K562 (cell line): Measurements from ENCODE around the gene PILRA. TPM values are rescaled to one million over a fixed set of nuclear protein-coding genes. Genes with fewer than 3 reads are reported as not detected.

Experiments used
- BCLAF1 ChIP-seq, 2 experiments: fragments of 450-650 bp in 1 of 2; IDR thresholded peaks; 2 replicates each; pipeline ENCODE4 v1.6.1; 2011 to 2017; ENCODE audit warnings: low read depth in 2 of 2, antibody characterized with exemption in 1 of 2, borderline replicate concordance in 1 of 2, low read length in 1 of 2, mild to moderate bottlenecking in 1 of 2, mixed read lengths in 1 of 2; ENCODE audit not compliant: control insufficient read depth in 1 of 2
- CBFA2T2 ChIP-seq: fragments of 450-650 bp; conservative IDR thresholded peaks from 2 replicates; pipeline ENCODE4 v1.6.1; 2017; ENCODE audit warnings: mild to moderate bottlenecking
- E2F3 ChIP-seq: fragments of 250-450 bp; sonication (Bioruptor Pico); IDR thresholded peaks from 2 replicates; pipeline ENCODE4 v1.4.0; 2020; ENCODE audit warnings: mild to moderate bottlenecking
- EP300 ChIP-seq: IDR thresholded peaks from 2 replicates; pipeline ENCODE4 v1.6.1; 2012; ENCODE audit warnings: low read length, improper control_type of control experiment
- HMGN3 ChIP-seq: IDR thresholded peaks from 2 replicates; pipeline ENCODE4 v1.6.1; 2011; ENCODE audit warnings: borderline replicate concordance, low read depth, mild to moderate bottlenecking, mixed read lengths, low read length; ENCODE audit not compliant: insufficient read length; ENCODE audit errors: extremely low read depth
- HNRNPUL1 ChIP-seq: fragments of 200-400 bp; formaldehyde crosslinking; IDR thresholded peaks from 2 replicates; pipeline ENCODE4 v1.6.1; 2017; ENCODE audit warnings: low read length
- KAT7 ChIP-seq: sonication (generic); formaldehyde crosslinking; IDR thresholded peaks from 2 replicates; pipeline ENCODE4 v1.8.0; 2022; ENCODE audit warnings: missing genetic modification reagents, mild to moderate bottlenecking, borderline replicate concordance
- RCOR1 ChIP-seq, 2 experiments: IDR thresholded peaks; 2 replicates each; pipeline ENCODE4 v1.6.1; 2012; ENCODE audit warnings: low read depth in 2 of 2, low read length in 2 of 2, borderline replicate concordance in 1 of 2, improper control_type of control experiment in 1 of 2
- SMAD2 ChIP-seq: fragments of 150-350 bp; IDR thresholded peaks from 2 replicates; pipeline ENCODE4 v1.6.1; 2014; ENCODE audit warnings: low read depth, mild to moderate bottlenecking, low read length
- TBL1XR1 ChIP-seq, 2 experiments: IDR thresholded peaks; 2 replicates each; pipeline ENCODE4 v1.6.1; 2012; ENCODE audit warnings: improper control_type of control experiment in 2 of 2, low read length in 2 of 2, mild to moderate bottlenecking in 1 of 2
- TCF7 ChIP-seq: sonication (generic); IDR thresholded peaks from 2 replicates; pipeline ENCODE4 v1.6.1; 2016; ENCODE audit warnings: antibody characterized with exemption, borderline replicate concordance
- TCFL5 ChIP-seq: fragments of 250-450 bp; sonication (Bioruptor Pico); conservative IDR thresholded peaks from 2 replicates; pipeline ENCODE4 v1.6.1; 2021; ENCODE audit warnings: mild to moderate bottlenecking, moderate library complexity, matching md5 sums
- ZBED1 ChIP-seq: IDR thresholded peaks from 2 replicates; pipeline ENCODE4 v1.6.1; 2014
- ZC3H4 ChIP-seq: sonication (generic); formaldehyde crosslinking; IDR thresholded peaks from 2 replicates; pipeline ENCODE4 v1.9.0; 2021; ENCODE audit warnings: missing genetic modification reagents, borderline replicate concordance
- ZFP1 ChIP-seq: fragments of 450-650 bp; formaldehyde crosslinking; IDR thresholded peaks from 2 replicates; pipeline ENCODE4 v1.4.0; 2020; ENCODE audit warnings: mild to moderate bottlenecking, mixed read lengths
- ZNF76 ChIP-seq: fragments of 250-450 bp; sonication (Bioruptor Pico); IDR thresholded peaks from 2 replicates; pipeline ENCODE4 v1.4.0; 2020; ENCODE audit warnings: mild to moderate bottlenecking, moderate library complexity, borderline replicate concordance
- polyA plus RNA-seq, 8 experiments: library from polyadenylated mRNA; depleted of rRNA in 4 of 8; stranded (reverse) in 5 of 8; unstranded in 3 of 8; fragments of >200 nt; fragmentation: Nextera tagmentation in 2 of 8; fragmentation: Illumina TruSeq in 1 of 8; extraction: Ambion mirVana in 2 of 8; extraction: Trizol in 1 of 8; gene quantifications; 2 replicates each; pipeline versions ENCODE4 v1.2.1 to v1.2.3, GENCODE V29; 2011 to 2014; ENCODE audit warnings: inconsistent platforms in 1 of 8, missing spikeins in 1 of 8
- total RNA-seq, 7 experiments: library from RNA; depleted of rRNA in 6 of 7; stranded (reverse); fragments of >200 nt in 6 of 7; fragmentation: Illumina TruSeq in 2 of 7; extraction: Trizol in 2 of 7; gene quantifications; 2 replicates each; pipeline versions ENCODE4 v1.2.1 to v1.2.3, GENCODE V29; 2011 to 2021; ENCODE audit warnings: low replicate concordance in 1 of 7

PILRA gene
- total and polyA plus RNA-seq, 9 of the 15 experiments (the other 6 are each of a cell fraction or from before 2014, with no cell fraction given): 0.13 to 1.8 (median 0.62) TPM

- TF ChIP-seq TCF7: peak; percentile 7; the same call in 1 of the 2 replicates
- 0 out of 2 replicates have a peak, but pooled peaks have one; percentile 24 for TF ChIP-seq EP300
- no peak for TF ChIP-seq BCLAF1 (IDR thresholded peaks at IDR 0.05; ENCODE audit: borderline replicate concordance in 1 of 2, control insufficient read depth in 1 of 2, low read depth in 2 of 2, low read length in 1 of 2)
- TF ChIP-seq ZNF76 (CRISPR knock-in tag): 0 out of 2 replicates have a peak, but pooled peaks have one; percentile 38
- TF ChIP-seq TCFL5 (CRISPR knock-in tag): no peak
- TF ChIP-seq SMAD2: no peak
- TF ChIP-seq CBFA2T2: 0 out of 2 replicates have a peak, but pooled peaks have one; percentile 46
- TF ChIP-seq RCOR1 (IDR thresholded peaks at IDR 0.05; ENCODE audit: borderline replicate concordance in 1 of 2, low read depth in 2 of 2, low read length in 2 of 2): 0 out of 4 replicates have a peak, but pooled peaks of 1 of the 2 experiments have one; percentile 7
- peak; percentile 25 for TF ChIP-seq HMGN3
- TF ChIP-seq ZBED1: no peak
- TF ChIP-seq HNRNPUL1: peak; percentile 70; the same call in 1 of the 2 replicates
- no peak; the same call in 1 of the 2 replicates for TF ChIP-seq KAT7
- no peak for TF ChIP-seq ZFP1
- TF ChIP-seq ZC3H4 (CRISPR knock-in tag): peak; percentile 22; the same call in 1 of the 2 replicates
- TF ChIP-seq E2F3 (CRISPR knock-in tag): 0 out of 2 replicates have a peak, but pooled peaks have one; percentile 46
- TF ChIP-seq TBL1XR1 (IDR thresholded peaks at IDR 0.05; ENCODE audit: low read length in 2 of 2): peak in 1 of 2 experiments; percentile 15; a peak in 1 of 4 replicates
These were observed 57.4 kb downstream of the PILRA start (continued) for GRCh38 chr7:100430493-100431285.
